Lower lobe of right lung (tissue), 2 donors: Measurements from ENCODE around the gene PITPNM3. TPM values are rescaled to one million over a fixed set of nuclear protein-coding genes. Genes with fewer than 3 reads are reported as not detected.

Experiments used
- ATAC-seq, 2 donors: fragments of 200-7000 bp; cut with Tn5 transposase; one replicate each; pipeline ENCODE4 v1.9.1; 2020 to 2022; ENCODE audit warnings: mild to moderate bottlenecking in 2 of 2, moderate library complexity in 2 of 2
- DNase-seq: peaks from one replicate; pipeline ENCODE4 v3.0.0-alpha.2; 2020
- H3K27ac ChIP-seq: fragments of 200-600 bp; one replicate; pipeline ENCODE4 v1.8.0; 2022
- H3K27me3 ChIP-seq: fragments of 200-600 bp; one replicate; pipeline ENCODE4 v1.8.0; 2022; ENCODE audit warnings: low read depth
- H3K36me3 ChIP-seq: fragments of 200-600 bp; one replicate; pipeline ENCODE4 v1.8.0; 2022; ENCODE audit warnings: mild to moderate bottlenecking
- H3K4me1 ChIP-seq: fragments of 200-600 bp; one replicate; pipeline ENCODE4 v1.8.0; 2022
- H3K4me3 ChIP-seq: fragments of 200-600 bp; one replicate; pipeline ENCODE4 v1.8.0; 2022; ENCODE audit warnings: mild to moderate bottlenecking
- H3K9me3 ChIP-seq: fragments of 200-600 bp; one replicate; pipeline ENCODE4 v1.8.0; 2022
- intact Hi-C: fragments of 100-400 bp; cut with DNase I; formaldehyde crosslinking; loops from one replicate; pipeline ENCODE4 v1.11.0; 2022
- total RNA-seq: library from RNA; stranded (reverse); fragmentation: NEBNext Ultra II Directional; extraction: Animal tissue kit (Norgen Biotek cat#: 25700); gene quantifications from one replicate; pipeline ENCODE4 v1.2.1, GENCODE V29; 2021
- TF ChIP-seq, protein P1 (sequence below): fragments of 200-600 bp; IDR thresholded peaks from one replicate; pipeline ENCODE4 v1.8.0; 2022; ENCODE audit warnings: antibody characterized with exemption, mild to moderate bottlenecking
- donor health status: DM: no; HTN: yes; CAD: no; lungs with severe emphysema.

Gene PITPNM3
- total RNA-seq, 1 donor from 2014 or later, result 12.3 TPM

GRCh38 chr17:6461246-6461645 lies 95.1 kb downstream of the PITPNM3 start:
- TF ChIP-seq, protein P1, sequence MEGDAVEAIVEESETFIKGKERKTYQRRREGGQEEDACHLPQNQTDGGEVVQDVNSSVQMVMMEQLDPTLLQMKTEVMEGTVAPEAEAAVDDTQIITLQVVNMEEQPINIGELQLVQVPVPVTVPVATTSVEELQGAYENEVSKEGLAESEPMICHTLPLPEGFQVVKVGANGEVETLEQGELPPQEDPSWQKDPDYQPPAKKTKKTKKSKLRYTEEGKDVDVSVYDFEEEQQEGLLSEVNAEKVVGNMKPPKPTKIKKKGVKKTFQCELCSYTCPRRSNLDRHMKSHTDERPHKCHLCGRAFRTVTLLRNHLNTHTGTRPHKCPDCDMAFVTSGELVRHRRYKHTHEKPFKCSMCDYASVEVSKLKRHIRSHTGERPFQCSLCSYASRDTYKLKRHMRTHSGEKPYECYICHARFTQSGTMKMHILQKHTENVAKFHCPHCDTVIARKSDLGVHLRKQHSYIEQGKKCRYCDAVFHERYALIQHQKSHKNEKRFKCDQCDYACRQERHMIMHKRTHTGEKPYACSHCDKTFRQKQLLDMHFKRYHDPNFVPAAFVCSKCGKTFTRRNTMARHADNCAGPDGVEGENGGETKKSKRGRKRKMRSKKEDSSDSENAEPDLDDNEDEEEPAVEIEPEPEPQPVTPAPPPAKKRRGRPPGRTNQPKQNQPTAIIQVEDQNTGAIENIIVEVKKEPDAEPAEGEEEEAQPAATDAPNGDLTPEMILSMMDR, result no peak
- no peaks in the 10 kb centered on the region for H3K9me3 ChIP-seq
- H3K36me3 ChIP-seq, result no peaks in the 10 kb centered on the region
- DNase-seq (peak; percentile 38), ATAC-seq (no peak)
- intact Hi-C loops, result no loop called here
- H3K27ac ChIP-seq, result no peak overlapping the region
- no peaks in the 10 kb centered on the region for H3K4me1 ChIP-seq
- H3K27me3 ChIP-seq, result peaks cover under 1% of the 10 kb centered on the region
- no peak overlapping the region for H3K4me3 ChIP-seq

DNA sequence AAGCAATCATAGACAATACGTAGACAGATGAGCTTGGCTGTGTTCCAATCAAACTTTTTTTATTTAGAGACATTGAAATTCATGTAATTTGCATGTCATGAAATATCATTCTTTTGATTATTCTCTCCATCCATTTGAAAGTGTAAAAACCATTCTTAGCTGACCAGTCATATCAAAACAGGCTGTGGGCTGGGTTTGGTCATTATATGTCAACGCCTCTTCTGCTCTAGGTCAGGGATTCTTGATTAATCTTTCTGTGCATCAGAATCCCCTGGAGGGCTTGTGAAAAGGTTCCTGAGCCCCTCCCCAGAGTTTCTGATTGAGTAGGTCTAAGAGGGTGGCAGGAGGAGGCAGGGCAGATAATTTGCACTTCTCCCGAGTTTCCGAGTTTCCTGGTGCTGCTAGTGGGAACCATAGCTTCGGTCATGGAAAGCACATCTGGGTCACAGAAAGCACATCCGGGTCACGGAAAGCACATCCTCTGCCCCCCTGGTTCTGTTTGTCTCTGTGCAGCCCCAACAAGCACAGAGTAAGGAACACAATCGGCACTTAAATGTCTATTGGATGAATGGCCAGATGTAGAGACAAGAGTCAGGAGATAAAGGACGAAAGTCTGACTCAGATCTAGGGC lies 95.7 kb downstream of the PITPNM3 start:
- H3K9me3 ChIP-seq, result no peaks in the 10 kb centered on the region
- no peak overlapping the region for H3K27ac ChIP-seq
- no peaks in the 10 kb centered on the region for H3K4me1 ChIP-seq
- no peak for DNase-seq
- no peaks in the 10 kb centered on the region for H3K36me3 ChIP-seq
- peaks cover 6% of the 10 kb centered on the region for H3K27me3 ChIP-seq
- no peak overlapping the region for H3K4me3 ChIP-seq
- TF ChIP-seq, protein P1, result no peak
- intact Hi-C loops, result no loop called here
- ATAC-seq, result no peak

- peak; percentile 27 for DNase-seq
- Histone ChIP-seq H3K4me1 (no peaks in the 10 kb centered on the region), H3K27me3 (peaks cover 16% of the 10 kb centered on the region), H3K4me3 (no peak overlapping the region), H3K27ac (no peak overlapping the region), H3K36me3 (no peaks in the 10 kb centered on the region), H3K9me3 (no peaks in the 10 kb centered on the region)
- TF ChIP-seq, protein P1, result no peak
- ATAC-seq, result no peak
- intact Hi-C loops, result no loop called here
Observed at GRCh38 chr17:6458460-6458950, 97.8 kb downstream of the PITPNM3 start.

DNA sequence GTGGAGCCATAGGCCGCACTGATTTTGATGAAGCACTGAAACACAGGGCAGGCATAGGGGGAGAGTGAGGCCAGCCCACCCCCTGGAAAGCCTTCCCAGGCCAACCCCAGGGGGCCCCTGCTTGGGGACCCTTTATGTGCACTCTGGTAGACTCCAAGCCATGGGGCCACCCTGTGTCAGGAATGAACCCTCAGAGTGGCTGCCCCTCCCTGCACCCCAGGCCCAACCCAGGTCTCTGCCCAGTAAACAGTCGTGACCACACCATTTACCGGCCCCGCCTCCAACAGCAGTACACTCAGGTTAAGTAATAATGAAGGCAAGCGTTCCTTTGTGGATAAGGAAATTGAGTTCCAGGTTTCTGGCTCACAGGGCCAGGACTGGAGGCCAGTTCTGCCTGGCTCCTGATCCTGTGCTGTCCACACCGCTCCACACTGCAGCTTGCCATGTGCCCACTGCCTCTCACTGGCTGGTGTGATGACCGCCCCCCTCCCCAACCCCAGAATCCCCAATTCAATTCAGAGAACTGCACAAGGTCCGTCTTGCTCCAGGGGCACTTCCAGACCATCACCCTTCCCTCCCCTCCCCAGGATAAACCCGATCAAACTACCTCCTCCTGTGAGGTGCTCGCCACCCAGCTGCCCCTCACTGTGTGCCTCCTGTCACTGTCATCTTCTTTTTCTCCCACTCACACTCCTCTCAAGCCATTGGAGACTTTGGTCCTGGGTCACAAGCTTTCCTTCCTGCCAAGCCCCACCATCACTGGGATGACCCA lies 98.5 kb downstream of the PITPNM3 start:
- TF ChIP-seq, protein P1, result no peak
- H3K4me3 ChIP-seq, result no peak overlapping the region
- peak; percentile 34 for DNase-seq
- H3K27me3 ChIP-seq, result peaks cover 16% of the 10 kb centered on the region
- H3K36me3 ChIP-seq, result no peaks in the 10 kb centered on the region
- intact Hi-C loops, result no loop called here
- H3K9me3 ChIP-seq, result no peaks in the 10 kb centered on the region
- no peak for ATAC-seq
- H3K4me1 ChIP-seq, result no peaks in the 10 kb centered on the region
- no peak overlapping the region for H3K27ac ChIP-seq

GRCh38 chr17:6456914-6457687 lies 99.3 kb downstream of the PITPNM3 start:
- TF ChIP-seq, protein P1, result no peak
- peaks cover 16% of the 10 kb centered on the region for H3K27me3 ChIP-seq
- DNase-seq, result peak; percentile 33
- H3K4me3 ChIP-seq, result no peak overlapping the region
- H3K9me3 ChIP-seq, result no peaks in the 10 kb centered on the region
- no peak for ATAC-seq
- intact Hi-C loops, result no loop called here
- H3K4me1 ChIP-seq, result no peaks in the 10 kb centered on the region
- H3K36me3 ChIP-seq, result no peaks in the 10 kb centered on the region
- no peak overlapping the region for H3K27ac ChIP-seq
